Parathyroid adenoma (tissue), 2 donors: ENCODE data around the gene BRCC3.

Experiments
- H2AFZ ChIP-seq: fragments of 300-600 bp; sonication (generic); one replicate; pipeline ENCODE4 v1.7.0; 2017; ENCODE audit warnings: antibody characterized with exemption, mild to moderate bottlenecking
- H3K27ac ChIP-seq: fragments of 300-600 bp; sonication (generic); one replicate; pipeline ENCODE4 v1.7.0; 2017
- H3K27me3 ChIP-seq: fragments of 300-600 bp; sonication (generic); one replicate; pipeline ENCODE4 v1.7.0; 2017; ENCODE audit warnings: low read length; ENCODE audit not compliant: control insufficient read depth, insufficient read depth
- H3K36me3 ChIP-seq: fragments of 300-600 bp; sonication (generic); one replicate; pipeline ENCODE4 v1.7.0; 2017; ENCODE audit warnings: low read length; ENCODE audit not compliant: control insufficient read depth, insufficient read depth
- H3K4me1 ChIP-seq: fragments of 300-600 bp; sonication (generic); one replicate; pipeline ENCODE4 v1.7.0; 2017; ENCODE audit warnings: control low read depth
- H3K4me2 ChIP-seq: fragments of 300-600 bp; sonication (generic); one replicate; pipeline ENCODE4 v1.7.0; 2017; ENCODE audit warnings: low read length
- H3K4me3 ChIP-seq: fragments of 300-600 bp; sonication (generic); one replicate; pipeline ENCODE4 v1.7.0; 2017; ENCODE audit warnings: low read depth, low read length
- H3K79me2 ChIP-seq: fragments of 300-600 bp; sonication (generic); one replicate; pipeline ENCODE4 v1.7.0; 2017; ENCODE audit warnings: control low read depth
- H3K9ac ChIP-seq: fragments of 300-600 bp; sonication (generic); one replicate; pipeline ENCODE4 v1.7.0; 2017; ENCODE audit warnings: mild to moderate bottlenecking
- H3K9me3 ChIP-seq: fragments of 300-600 bp; sonication (generic); one replicate; pipeline ENCODE4 v1.7.0; 2017; ENCODE audit warnings: low read length; ENCODE audit not compliant: control insufficient read depth
- TF ChIP-seq, protein P1 (sequence below): fragments of 300-600 bp; sonication (generic); IDR thresholded peaks from one replicate; pipeline ENCODE4 v1.7.0; 2017; ENCODE audit warnings: antibody characterized with exemption, mild to moderate bottlenecking
- donor health status: primary hyperparathyroidism.

The BRCC3 gene

DNA sequence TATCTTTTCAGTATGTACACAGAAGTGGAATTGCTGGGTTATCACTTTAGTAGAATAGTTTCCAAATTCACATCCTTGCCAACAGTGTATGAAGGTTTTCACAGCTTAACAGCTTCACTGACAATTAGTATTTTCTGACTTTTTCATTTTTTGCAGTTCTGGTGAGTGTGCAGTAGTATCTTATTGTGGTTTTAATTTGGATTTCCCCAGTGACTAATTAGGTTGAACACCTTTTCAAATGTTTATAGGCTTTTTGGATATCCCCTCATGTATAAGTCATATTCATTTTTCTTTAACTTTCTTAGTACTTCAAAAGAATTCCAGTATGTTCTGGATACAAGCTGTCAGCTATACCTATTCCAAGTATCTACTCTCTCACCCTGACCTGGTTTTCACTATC, 37.1 kb downstream of the BRCC3 start:
- H3K27ac ChIP-seq: no peak overlapping the region

DNA sequence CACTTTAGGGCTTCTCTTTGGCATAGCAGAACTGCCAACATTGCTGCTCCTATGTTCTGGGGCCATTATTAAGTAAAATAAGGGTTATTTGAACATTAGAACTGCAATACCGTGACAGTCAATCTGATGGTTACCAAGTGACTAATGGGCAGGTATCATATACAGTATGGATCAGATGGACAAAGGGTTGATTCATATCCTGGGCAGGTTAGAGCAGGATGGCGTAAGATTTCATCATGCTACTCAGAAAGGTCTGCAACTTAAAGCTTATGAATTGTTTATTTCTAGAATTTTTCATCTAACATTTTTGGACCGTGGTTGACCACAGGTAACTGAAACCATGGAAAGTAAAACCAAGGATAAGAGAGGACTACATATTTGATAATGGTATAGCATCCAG, 40.9 kb downstream of the BRCC3 start:
- Histone ChIP-seq H3K4me1 (no peaks in the 10 kb centered on the region), H3K4me3 (no peak overlapping the region), H3K27ac (no peak overlapping the region), H3K36me3 (no peaks in the 10 kb centered on the region), H3K27me3 (no peaks in the 10 kb centered on the region), H2AFZ (no peak overlapping the region), H3K4me2 (no peak overlapping the region), H3K79me2 (no peaks in the 10 kb centered on the region), H3K9ac (no peak overlapping the region), H3K9me3 (no peaks in the 10 kb centered on the region)
- TF ChIP-seq, protein P1, sequence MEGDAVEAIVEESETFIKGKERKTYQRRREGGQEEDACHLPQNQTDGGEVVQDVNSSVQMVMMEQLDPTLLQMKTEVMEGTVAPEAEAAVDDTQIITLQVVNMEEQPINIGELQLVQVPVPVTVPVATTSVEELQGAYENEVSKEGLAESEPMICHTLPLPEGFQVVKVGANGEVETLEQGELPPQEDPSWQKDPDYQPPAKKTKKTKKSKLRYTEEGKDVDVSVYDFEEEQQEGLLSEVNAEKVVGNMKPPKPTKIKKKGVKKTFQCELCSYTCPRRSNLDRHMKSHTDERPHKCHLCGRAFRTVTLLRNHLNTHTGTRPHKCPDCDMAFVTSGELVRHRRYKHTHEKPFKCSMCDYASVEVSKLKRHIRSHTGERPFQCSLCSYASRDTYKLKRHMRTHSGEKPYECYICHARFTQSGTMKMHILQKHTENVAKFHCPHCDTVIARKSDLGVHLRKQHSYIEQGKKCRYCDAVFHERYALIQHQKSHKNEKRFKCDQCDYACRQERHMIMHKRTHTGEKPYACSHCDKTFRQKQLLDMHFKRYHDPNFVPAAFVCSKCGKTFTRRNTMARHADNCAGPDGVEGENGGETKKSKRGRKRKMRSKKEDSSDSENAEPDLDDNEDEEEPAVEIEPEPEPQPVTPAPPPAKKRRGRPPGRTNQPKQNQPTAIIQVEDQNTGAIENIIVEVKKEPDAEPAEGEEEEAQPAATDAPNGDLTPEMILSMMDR: no peak

More for the DNA sequence above, 37.1 kb downstream of the BRCC3 start:
- Histone ChIP-seq H3K27me3 (no peaks in the 10 kb centered on the region), H3K79me2 (no peaks in the 10 kb centered on the region), H3K9me3 (no peaks in the 10 kb centered on the region), H3K4me2 (no peak overlapping the region), H3K36me3 (no peaks in the 10 kb centered on the region), H3K4me3 (no peak overlapping the region), H2AFZ (no peak overlapping the region), H3K9ac (no peak overlapping the region), H3K4me1 (no peaks in the 10 kb centered on the region)
- TF ChIP-seq, protein P1: no peak

DNA sequence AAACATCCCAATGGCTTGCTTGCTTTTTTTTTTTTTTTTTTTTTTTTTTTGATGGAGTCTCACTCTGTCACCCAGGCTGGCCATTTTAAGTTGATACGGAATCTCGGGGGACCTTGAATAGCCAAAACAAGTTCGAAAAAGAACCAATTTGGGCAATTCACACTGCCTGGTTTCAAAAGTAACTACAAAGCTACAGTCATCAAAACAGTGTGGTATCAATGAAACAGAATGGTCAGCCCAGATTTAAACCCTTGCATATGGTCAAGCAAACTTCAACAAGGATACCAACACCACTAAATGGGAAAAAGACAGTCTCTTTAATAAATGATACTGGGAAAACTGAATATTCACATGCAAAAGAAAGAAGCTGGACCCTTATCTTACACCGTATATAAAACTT, 41.8 kb downstream of the BRCC3 start:
- TF ChIP-seq, protein P1: no peak
- Histone ChIP-seq H3K9ac (no peak overlapping the region), H3K79me2 (no peaks in the 10 kb centered on the region), H2AFZ (no peak overlapping the region), H3K9me3 (no peaks in the 10 kb centered on the region), H3K27me3 (no peaks in the 10 kb centered on the region), H3K4me2 (no peak overlapping the region), H3K4me1 (no peaks in the 10 kb centered on the region), H3K27ac (no peak overlapping the region), H3K36me3 (no peaks in the 10 kb centered on the region), H3K4me3 (no peak overlapping the region)

DNA sequence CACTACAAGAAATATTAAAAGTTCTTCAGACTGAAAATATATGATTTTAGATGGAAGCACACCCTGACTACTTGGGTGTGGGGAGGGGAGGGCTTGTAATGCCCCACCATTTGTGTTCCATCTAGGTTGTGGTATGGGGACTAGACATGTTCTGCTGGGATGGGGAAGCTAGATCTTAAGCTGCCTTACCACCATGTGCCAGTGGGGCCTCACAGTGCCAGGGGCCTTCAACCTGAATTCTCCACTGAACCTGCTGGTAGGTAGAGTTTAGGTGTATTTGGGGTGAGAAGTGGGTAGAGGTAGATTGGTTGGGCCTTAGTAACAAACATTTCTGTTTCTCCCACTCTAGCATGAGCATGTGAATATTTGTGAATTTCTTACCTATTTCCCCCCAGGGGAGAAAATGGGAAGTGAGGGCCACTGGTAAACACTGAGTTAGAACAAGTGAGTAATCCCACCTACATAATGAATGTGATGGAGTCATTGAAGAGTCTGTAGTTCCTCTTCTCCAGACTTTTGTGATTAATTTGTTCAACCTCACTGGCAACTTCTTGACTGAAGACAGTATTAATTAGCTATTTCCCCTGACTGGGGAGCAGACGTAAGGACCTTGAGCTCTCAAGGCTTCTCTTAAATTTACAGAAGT, 44.0 kb downstream of the BRCC3 start:
- no peaks in the 10 kb centered on the region for H3K4me1 ChIP-seq
- H3K4me2 ChIP-seq: no peak overlapping the region
- H3K9ac ChIP-seq: no peak overlapping the region
- no peak overlapping the region for H2AFZ ChIP-seq
- no peak overlapping the region for H3K27ac ChIP-seq
- no peaks in the 10 kb centered on the region for H3K79me2 ChIP-seq
- no peaks in the 10 kb centered on the region for H3K27me3 ChIP-seq
- no peaks in the 10 kb centered on the region for H3K9me3 ChIP-seq
- H3K36me3 ChIP-seq: no peaks in the 10 kb centered on the region
- no peak overlapping the region for H3K4me3 ChIP-seq
- TF ChIP-seq, protein P1: no peak

DNA sequence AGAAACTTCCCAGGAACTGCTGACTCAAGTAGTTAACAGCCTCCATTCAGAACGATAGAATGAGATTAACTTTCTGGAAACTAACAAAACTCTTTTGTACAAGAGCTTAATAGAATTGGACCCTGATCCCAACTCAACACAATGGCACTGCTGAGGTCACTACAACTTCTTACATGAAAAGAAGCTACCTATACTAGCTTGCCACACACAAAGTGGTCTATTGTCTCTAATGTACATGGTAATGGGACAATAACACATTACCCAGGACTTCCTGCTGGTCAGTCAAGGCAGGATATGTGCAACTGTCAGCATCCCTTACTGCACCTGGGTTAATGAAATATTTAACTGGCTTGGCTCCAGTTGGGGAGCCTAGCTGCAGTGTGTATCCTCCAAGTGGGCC, 56.2 kb downstream of the BRCC3 start:
- Histone ChIP-seq H3K27me3 (no peaks in the 10 kb centered on the region), H3K79me2 (no peaks in the 10 kb centered on the region), H3K4me2 (no peak overlapping the region), H3K4me1 (no peaks in the 10 kb centered on the region), H3K4me3 (no peak overlapping the region), H2AFZ (no peak overlapping the region), H3K9me3 (no peaks in the 10 kb centered on the region), H3K9ac (no peak overlapping the region), H3K27ac (no peak overlapping the region), H3K36me3 (no peaks in the 10 kb centered on the region)
- TF ChIP-seq, protein P1: no peak
